GM18951 (cell line): ENCODE data around the gene DNAJC3.
"Not testable (repeated sequence)": the region's sequence is repeated elsewhere in the genome, so short reads cannot be mapped to it uniquely, and the experiment has no call there.

Experiments used
- POLR2A ChIP-seq: IDR thresholded peaks from 4 replicates; pipeline ENCODE4 v1.6.1; 2011; ENCODE audit warnings: mild to moderate bottlenecking; ENCODE audit not compliant: insufficient read length, insufficient read depth; ENCODE audit errors: extremely low read depth
- in situ Hi-C: fragments of 300-500 bp; cut with MboI; formaldehyde crosslinking; loops from one replicate; pipeline ENCODE4 v1.12.0; 2022; ENCODE audit warnings: low sequenced_read_pairs, mixed read lengths, inconsistent platforms; ENCODE audit not compliant: unreplicated experiment

The DNAJC3 gene

DNA sequence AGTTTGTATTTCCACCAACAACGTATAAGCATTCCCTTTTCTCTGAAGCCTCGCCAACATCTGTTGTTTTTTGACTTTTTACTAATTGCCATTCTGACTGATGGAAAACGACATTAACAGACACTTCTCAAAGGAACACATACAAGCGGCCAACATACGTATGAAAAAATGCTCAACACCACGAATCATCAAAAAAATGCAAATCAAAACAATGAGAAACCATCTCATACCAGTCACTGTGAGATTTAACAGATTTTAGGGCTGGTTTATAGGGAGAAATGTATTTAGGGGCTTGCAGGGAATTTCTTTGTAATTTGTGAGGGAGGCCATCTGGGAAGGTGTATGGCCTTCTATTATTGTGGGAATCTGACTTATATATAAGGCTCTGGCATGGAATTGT, 29.6 kb upstream of the DNAJC3 start:
- TF ChIP-seq POLR2A: no peak
- in situ Hi-C loops: loop anchor here (25.0 kb wide), 1 partner anchor 340 kb away; no protein-coding TSS in a partner anchor

DNA sequence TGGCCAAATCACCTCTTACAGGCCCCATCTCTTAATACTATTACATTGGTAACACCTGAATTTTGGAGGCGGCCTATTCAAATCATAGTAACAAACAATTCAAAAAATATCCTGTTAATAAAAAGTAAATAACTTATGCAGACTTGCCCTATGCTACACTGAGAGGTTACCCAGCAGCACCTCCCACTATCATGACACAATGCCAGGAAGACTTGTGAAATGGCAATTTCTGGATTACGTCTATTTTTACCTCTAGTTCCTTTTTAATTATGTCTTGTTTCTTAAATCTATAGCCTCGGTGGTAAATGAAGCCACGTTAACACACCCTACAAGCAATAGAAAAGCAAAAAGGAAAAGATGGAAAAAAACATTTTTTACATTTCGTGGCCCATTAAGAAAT, 26.2 kb upstream of the DNAJC3 start:
- TF ChIP-seq POLR2A: no peak
- in situ Hi-C loops: no loop called here

DNA sequence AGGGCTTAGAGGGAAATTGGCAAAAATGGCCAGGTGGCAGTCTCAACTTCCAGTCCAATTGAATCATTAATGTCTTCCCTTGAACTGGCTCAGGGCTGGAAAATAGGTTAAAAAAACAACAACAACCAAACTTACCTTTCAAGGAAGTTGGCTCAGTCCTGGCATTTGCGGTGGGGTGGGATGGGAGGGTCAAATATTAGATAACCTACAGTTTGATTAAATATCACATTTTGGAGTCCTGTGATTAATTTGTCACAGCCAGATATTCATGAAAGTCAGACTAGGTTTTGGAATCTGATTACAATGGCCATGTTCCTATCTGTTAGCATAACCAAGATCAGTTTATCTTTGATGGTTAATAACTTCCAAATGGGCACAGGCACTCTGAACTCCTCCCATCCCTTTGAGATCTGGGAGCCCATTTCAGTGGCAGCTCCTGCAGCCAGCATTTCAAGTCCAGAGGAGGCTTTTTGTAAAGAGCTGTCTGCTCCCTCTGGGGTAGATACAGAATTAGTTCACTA, 24.6 kb upstream of the DNAJC3 start:
- no peak for TF ChIP-seq POLR2A
- in situ Hi-C loops: no loop called here

DNA sequence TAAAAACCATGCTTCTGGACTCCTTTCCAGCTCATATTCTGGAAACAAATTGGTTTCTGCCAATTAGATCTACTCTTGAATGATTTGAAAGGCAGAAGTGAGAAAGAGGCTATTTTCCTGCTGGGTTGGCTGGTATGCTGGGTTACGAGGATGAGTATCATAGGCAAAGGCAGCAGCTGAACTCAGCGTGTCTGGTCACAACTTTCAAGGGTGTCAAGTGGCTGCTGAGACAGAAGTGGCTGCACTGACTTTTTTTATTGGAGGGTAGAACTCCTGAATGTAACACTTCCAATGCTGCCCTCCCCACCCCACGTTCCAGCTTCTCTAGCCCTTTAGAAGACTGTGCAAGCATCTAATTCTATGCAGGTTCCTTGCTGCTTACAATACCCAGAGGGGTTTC, 24.1 kb upstream of the DNAJC3 start:
- in situ Hi-C loops: no loop called here
- no peak for TF ChIP-seq POLR2A

DNA sequence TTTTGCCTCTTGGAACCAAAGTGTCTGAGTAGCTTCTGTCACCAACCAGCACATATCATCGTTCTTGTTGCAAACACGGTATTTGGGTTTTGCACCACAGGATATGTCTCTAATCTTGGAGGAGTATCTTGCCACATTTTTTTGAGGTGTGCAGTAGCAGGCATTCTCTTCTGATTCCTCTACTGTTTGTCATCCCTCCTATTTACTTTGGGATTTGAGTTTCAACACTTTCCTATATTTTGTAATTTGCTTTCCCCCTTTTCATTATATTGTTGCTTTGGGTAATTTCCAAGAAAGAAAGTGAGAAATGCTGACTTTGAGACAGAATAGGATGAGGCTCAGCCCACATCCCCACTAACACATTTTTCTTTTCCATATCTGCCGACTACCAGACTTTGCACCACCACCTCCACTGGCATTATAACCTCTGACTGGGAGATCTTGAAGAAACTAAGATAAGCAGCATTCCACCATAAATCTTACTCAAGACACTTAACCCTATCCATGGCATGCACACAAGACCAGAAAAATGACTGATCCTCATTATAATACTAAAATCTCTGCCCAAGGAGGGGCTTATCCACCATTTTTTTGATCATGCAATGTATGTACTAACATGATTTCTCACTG, 20.4 kb upstream of the DNAJC3 start:
- no peak for TF ChIP-seq POLR2A
- in situ Hi-C loops: no loop called here

DNA sequence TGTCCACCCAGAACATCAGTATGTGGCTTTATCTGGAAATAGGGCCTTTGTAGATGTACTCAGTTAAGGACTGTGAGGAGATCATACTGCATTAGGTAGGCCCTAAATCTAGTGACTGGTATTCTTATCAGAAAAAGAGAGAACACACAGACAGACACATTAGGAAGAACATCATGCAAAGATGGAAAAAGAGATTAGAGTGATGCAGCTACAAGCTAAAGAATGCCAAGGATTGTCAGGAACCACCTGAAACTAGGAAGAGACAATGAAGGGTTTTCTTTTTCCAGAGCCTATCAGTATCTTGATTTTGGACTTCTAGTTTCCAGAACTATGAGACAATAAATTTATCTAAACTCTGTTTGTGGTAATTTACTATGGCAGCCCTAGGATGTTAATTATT, 17.4 kb upstream of the DNAJC3 start:
- in situ Hi-C loops: no loop called here

GRCh38 chr13:95660981-95661581, 15.9 kb upstream of the DNAJC3 start:
- in situ Hi-C loops: no loop called here
- no peak for TF ChIP-seq POLR2A

More for the DNA sequence above, 17.4 kb upstream of the DNAJC3 start:
- TF ChIP-seq POLR2A: no peak

GRCh38 chr13:95667235-95667634, 9.7 kb upstream of the DNAJC3 start:
- in situ Hi-C loops: not testable (repeated sequence)

DNA sequence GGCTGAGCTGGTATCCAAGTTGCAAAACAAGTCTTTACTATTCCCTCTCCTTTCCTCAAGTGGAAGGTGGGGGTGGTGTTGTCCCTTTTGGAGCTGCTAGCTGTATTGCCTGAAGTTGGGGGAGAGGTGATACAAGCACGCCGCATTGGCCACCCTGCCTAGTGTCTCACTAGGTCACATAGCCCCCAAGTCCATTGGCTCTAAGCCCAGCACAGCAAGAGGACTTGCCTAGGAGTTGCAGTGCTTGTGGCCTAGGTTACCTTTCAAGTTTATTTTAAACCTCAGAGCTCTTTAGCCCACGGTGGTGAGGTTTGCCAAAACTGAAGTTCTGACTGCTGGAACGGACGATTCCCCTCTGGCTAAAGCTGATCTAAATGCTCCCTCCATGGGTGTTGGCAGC, 5.3 kb upstream of the DNAJC3 start:
- TF ChIP-seq POLR2A: no peak
- in situ Hi-C loops: no loop called here

DNA sequence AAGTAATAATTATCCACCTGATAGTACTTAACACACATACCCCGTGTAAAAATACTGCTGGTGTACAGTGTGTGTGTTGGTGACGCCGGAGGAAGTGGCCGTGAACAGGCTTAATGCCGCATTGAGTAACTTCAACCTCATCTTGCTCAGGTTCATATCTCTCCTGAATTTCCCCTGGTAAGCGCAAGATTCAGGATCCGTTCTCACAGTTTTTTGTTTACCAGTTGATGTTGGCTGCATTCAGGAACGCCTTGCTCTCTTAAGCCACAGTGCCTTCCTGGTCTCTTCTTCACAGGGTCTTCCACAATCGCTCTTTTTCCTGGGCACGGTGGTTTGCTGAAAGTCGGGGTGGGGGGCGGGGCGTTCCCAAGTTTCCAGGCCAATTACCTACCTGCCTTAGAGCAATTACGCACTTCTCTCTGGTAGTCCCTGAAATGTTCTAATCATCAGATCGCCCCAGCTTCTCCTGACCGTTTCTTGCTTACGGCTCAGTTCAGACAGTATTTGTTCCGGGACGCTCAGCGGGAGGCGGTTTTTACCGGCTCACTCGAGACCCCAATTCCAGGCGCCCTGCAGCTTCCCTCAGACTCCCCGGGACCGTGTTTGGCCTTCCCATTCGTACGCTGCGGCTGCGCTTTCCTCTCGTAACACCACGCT, 706 bp upstream of the DNAJC3 start:
- TF ChIP-seq POLR2A: no peak
- in situ Hi-C loops: no loop called here

- no peak for TF ChIP-seq POLR2A
- in situ Hi-C loops: no loop called here
Observed at GRCh38 chr13:95677564-95678266, 776 bp downstream of the DNAJC3 start.

DNA sequence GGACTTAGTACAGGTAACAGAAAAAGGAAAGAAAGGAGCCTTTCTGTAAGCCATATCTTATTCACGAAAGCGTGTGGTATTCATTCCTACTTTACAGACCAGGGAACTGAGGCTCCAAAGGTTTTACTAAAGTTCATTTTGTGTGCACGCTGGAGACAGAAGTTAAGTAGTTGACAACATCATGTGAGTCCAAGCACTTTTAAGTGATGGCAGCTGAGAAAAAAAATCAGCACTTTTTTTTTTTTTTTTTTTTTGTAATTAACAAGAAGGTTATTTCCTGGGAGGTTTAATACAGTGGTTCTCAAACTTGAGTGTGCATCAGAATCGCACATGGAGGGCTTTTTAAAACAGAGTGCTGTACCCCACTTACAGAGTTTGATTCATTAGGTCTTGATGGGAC, 2.0 kb downstream of the DNAJC3 start:
- no peak for TF ChIP-seq POLR2A
- in situ Hi-C loops: no loop called here

DNA sequence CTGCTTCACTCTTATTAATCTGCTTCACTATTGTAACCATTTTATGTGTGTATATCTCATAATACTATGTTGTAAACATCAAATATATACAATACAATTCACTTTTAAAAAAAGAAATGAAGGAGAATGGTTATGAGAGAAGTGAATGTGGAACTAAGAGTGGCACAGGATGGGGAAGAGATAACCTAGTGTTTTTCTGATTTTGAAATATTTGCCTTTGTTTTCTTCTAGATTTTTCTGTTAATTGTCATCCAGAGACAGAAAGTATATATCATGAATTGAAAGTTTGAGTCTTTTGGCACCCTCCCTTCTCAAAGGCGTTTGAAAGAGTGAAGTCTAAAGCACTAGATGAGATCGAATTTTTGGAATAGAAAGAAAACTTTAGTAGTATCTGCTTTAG, 2.8 kb downstream of the DNAJC3 start:
- no peak for TF ChIP-seq POLR2A
- in situ Hi-C loops: no loop called here
